GM12878 (cell line): Measurements from ENCODE around the gene SLC15A3. TPM values are rescaled to one million over a fixed set of nuclear protein-coding genes. Genes with fewer than 3 reads are reported as not detected.

ENCODE experiments used
- ATAC-seq: fragments of 200-7000 bp; cut with Tn5 transposase; 3 replicates; pipeline ENCODE4 v1.9.1; 2020; ENCODE audit warnings: mild to moderate bottlenecking, moderate library complexity
- BruUV-seq: library from RNA; stranded (reverse); fragments of 400-500 nt; replicated peaks from 2 replicates; lab custom pipeline; 2021; lab: Mats Ljungman, UMichigan
- CTCF ChIA-PET: fragments of 300-600 bp; sonication (Branson Sonifier 250); formaldehyde crosslinking; extraction: SDS; loops from one replicate; lab custom pipeline; 2021; ENCODE audit warnings: inconsistent platforms; lab: Yijun Ruan, JAX
- POLR2A ChIA-PET: fragments of 350-600 bp; formaldehyde crosslinking; extraction: SDS; loops from one replicate; lab custom pipeline; 2021; ENCODE audit warnings: inconsistent platforms; lab: Charles Lee
- RAD21 ChIA-PET: fragments of 300-600 bp; sonication (Branson Sonifier 250); formaldehyde crosslinking; loops from one replicate; lab custom pipeline; 2023; ENCODE audit warnings: antibody characterized with exemption; ENCODE audit not compliant: unreplicated experiment; lab: Charles Lee
- SMC1A ChIA-PET: fragments of 300-600 bp; sonication (Branson Sonifier 250); formaldehyde crosslinking; loops from one replicate; lab custom pipeline; 2023; ENCODE audit not compliant: unreplicated experiment, uncharacterized antibody; lab: Charles Lee
- DNase-seq: peaks from one replicate; pipeline ENCODE4 v3.0.0-alpha.2; 2011; ENCODE audit warnings: low read depth, low spot score
- FAIRE-seq: peaks from 3 replicates; lab custom pipeline; 2011; peaks lifted over from hg19 to GRCh38; lab: Jason Lieb, UNC
- H2AFZ ChIP-seq: 2 replicates; pipeline ENCODE4 v1.6.0; 2011; ENCODE audit warnings: low read depth, low read length, control low read depth; ENCODE audit not compliant: control insufficient read depth
- H3K27ac ChIP-seq: 2 replicates; pipeline ENCODE4 v1.5.1; 2011; ENCODE audit warnings: control low read depth; ENCODE audit not compliant: control insufficient read depth, insufficient read depth
- H3K27me3 ChIP-seq, 2 experiments: replicated peaks in 1 of 2; 2 replicates each; pipeline versions ENCODE4 v1.6.0 to v1.6.1; 2011; ENCODE audit warnings: low read length in 1 of 2; ENCODE audit not compliant: control insufficient read depth in 2 of 2, insufficient read depth in 2 of 2
- H3K36me3 ChIP-seq, 2 experiments: 2 replicates each; pipeline ENCODE4 v1.5.1; 2011; ENCODE audit warnings: low read length in 1 of 2; ENCODE audit not compliant: control insufficient read depth in 2 of 2, insufficient read depth in 2 of 2
- H3K4me1 ChIP-seq: 2 replicates; pipeline ENCODE4 v1.6.1; 2011; ENCODE audit warnings: mild to moderate bottlenecking, low read length, moderate library complexity, mixed read lengths; ENCODE audit not compliant: control insufficient read depth, insufficient read depth
- H3K4me2 ChIP-seq: 2 replicates; pipeline ENCODE4 v1.6.0; 2011; ENCODE audit warnings: control low read depth; ENCODE audit not compliant: control insufficient read depth, insufficient read depth
- H3K4me3 ChIP-seq: fragments of 200-600 bp; sonication (generic); 2 replicates; pipeline ENCODE4 v1.5.1; 2016
- H3K79me2 ChIP-seq: 2 replicates; pipeline ENCODE4 v1.6.0; 2011; ENCODE audit warnings: low read length; ENCODE audit not compliant: control insufficient read depth, insufficient read depth
- H3K9ac ChIP-seq: 2 replicates; pipeline ENCODE4 v1.8.0; 2011; ENCODE audit warnings: low read length, control low read depth, mixed read lengths; ENCODE audit not compliant: control insufficient read depth, insufficient read depth
- H3K9me3 ChIP-seq: replicated peaks from 3 replicates; pipeline ENCODE4 v1.5.1; 2011; ENCODE audit warnings: mild to moderate bottlenecking, low read length; ENCODE audit not compliant: control insufficient read depth, insufficient read depth
- H4K20me1 ChIP-seq: 2 replicates; pipeline ENCODE4 v1.6.0; 2011; ENCODE audit not compliant: control insufficient read depth, insufficient read depth
- DPF2 ChIP-seq: fragments of 450-650 bp; IDR thresholded peaks from 2 replicates; pipeline ENCODE4 v1.6.1; 2017; ENCODE audit warnings: mild to moderate bottlenecking
- FOS ChIP-seq: IDR thresholded peaks from 3 replicates; pipeline ENCODE4 v1.6.1; 2011; ENCODE audit warnings: borderline replicate concordance; ENCODE audit not compliant: insufficient read length; ENCODE audit errors: extremely low read depth
- NBN ChIP-seq: fragments of 450-650 bp; IDR thresholded peaks from 2 replicates; pipeline ENCODE4 v1.6.1; 2016
- NFIC ChIP-seq: IDR thresholded peaks from 2 replicates; pipeline ENCODE4 v1.6.1; 2012; ENCODE audit warnings: low read depth, mild to moderate bottlenecking, inconsistent platforms, low read length, moderate library complexity
- NFYA ChIP-seq: IDR thresholded peaks from 2 replicates; pipeline ENCODE4 v1.6.1; 2011; ENCODE audit warnings: low read depth, mild to moderate bottlenecking, low read length, improper control_type of control experiment, borderline replicate concordance
- NFYB ChIP-seq: IDR thresholded peaks from 2 replicates; pipeline ENCODE4 v1.6.1; 2011; ENCODE audit warnings: low read depth, mild to moderate bottlenecking, low read length, improper control_type of control experiment, moderate library complexity; ENCODE audit not compliant: insufficient read depth
- RBBP5 ChIP-seq: fragments of 200-600 bp; sonication (generic); conservative IDR thresholded peaks from 2 replicates; pipeline ENCODE4 v1.6.1; 2016
- ZNF217 ChIP-seq: fragments of 450-650 bp; IDR thresholded peaks from 2 replicates; pipeline ENCODE4 v1.6.1; 2017; ENCODE audit warnings: antibody characterized with exemption, mild to moderate bottlenecking
- WGBS: methylation state at CpG from one replicate; pipeline ENCODE4 v1.1.6; 2016; ENCODE audit warnings: low lambda C conversion rate; ENCODE audit not compliant: insufficient replicate concordance, insufficient coverage; ENCODE audit errors: missing lambda C conversion rate; 5-methylcytosine and 5-hydroxymethylcytosine counted together
- in situ Hi-C: fragments of 300-500 bp; cut with MboI; formaldehyde crosslinking; loops from 9 replicates; pipeline ENCODE4 v1.14.3; 2018; ENCODE audit warnings: mixed read lengths
- intact Hi-C: fragments of 100-400 bp; cut with micrococcal nuclease; formaldehyde crosslinking; loops from one replicate; pipeline ENCODE4 v1.14.2; 2022; ENCODE audit not compliant: unreplicated experiment
- polyA plus RNA-seq, 11 experiments: library from polyadenylated mRNA; depleted of rRNA in 4 of 11; unstranded in 6 of 11; stranded (reverse) in 5 of 11; fragments of >200 nt; fragmentation: Nextera tagmentation in 4 of 11; fragmentation: Illumina TruSeq in 1 of 11; extraction: Ambion mirVana in 4 of 11; extraction: Trizol in 1 of 11; gene quantifications; 1 replicate in 1 of 11; 2 replicates in 10 of 11; pipeline versions ENCODE4 v1.2.1 to v1.2.3, GENCODE V29; 2011 to 2016; ENCODE audit warnings: inconsistent platforms in 2 of 11, missing spikeins in 2 of 11, low read depth in 1 of 11
- total RNA-seq, 4 experiments: library from RNA; depleted of rRNA in 3 of 4; stranded (reverse); fragments of >200 nt in 3 of 4; fragmentation: Illumina TruSeq in 1 of 4; extraction: Trizol in 1 of 4; gene quantifications; 2 replicates each; pipeline versions ENCODE4 v1.2.1 to v1.2.3, GENCODE V29; 2013 to 2021
- TF ChIP-seq, protein P1 (sequence below): fragments of 150-350 bp; IDR thresholded peaks from 2 replicates; pipeline ENCODE4 v1.6.1; 2016; ENCODE audit warnings: low read depth, low read length

SLC15A3 gene
- total and polyA plus RNA-seq, 10 of the 15 experiments (the other 5 are each of a cell fraction or from before 2014, with no cell fraction given): 17.7 to 102 (median 55.8) TPM

DNA sequence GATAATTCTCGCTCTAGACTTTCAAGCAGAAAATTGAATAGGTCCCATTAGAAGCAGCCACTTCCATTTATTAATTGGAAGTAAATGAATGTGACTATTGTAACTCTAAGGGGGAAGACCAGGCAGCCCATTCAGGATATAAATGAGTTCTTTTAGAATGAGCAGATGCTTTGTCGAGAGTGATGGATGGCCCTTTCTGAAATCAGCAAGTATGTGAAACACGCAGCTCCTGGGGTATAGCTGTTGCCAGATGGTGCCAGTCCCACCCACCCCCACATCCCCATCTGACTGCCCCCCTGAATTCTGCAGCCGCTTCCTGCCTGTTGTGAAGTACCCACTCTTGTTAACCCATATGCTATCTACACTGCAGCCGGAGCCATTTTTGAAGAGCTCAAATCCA is 3.7 kb downstream of the SLC15A3 start:
- H3K36me3 ChIP-seq: peaks cover 4 to 7% of the 10 kb centered on the region in 2 experiments; a peak in 3 of 4 replicates
- TF ChIP-seq, protein P1, sequence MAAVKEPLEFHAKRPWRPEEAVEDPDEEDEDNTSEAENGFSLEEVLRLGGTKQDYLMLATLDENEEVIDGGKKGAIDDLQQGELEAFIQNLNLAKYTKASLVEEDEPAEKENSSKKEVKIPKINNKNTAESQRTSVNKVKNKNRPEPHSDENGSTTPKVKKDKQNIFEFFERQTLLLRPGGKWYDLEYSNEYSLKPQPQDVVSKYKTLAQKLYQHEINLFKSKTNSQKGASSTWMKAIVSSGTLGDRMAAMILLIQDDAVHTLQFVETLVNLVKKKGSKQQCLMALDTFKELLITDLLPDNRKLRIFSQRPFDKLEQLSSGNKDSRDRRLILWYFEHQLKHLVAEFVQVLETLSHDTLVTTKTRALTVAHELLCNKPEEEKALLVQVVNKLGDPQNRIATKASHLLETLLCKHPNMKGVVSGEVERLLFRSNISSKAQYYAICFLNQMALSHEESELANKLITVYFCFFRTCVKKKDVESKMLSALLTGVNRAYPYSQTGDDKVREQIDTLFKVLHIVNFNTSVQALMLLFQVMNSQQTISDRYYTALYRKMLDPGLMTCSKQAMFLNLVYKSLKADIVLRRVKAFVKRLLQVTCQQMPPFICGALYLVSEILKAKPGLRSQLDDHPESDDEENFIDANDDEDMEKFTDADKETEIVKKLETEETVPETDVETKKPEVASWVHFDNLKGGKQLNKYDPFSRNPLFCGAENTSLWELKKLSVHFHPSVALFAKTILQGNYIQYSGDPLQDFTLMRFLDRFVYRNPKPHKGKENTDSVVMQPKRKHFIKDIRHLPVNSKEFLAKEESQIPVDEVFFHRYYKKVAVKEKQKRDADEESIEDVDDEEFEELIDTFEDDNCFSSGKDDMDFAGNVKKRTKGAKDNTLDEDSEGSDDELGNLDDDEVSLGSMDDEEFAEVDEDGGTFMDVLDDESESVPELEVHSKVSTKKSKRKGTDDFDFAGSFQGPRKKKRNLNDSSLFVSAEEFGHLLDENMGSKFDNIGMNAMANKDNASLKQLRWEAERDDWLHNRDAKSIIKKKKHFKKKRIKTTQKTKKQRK: no peak
- no peak for TF ChIP-seq NBN
- TF ChIP-seq FOS: no peak
- no peak for TF ChIP-seq NFYB
- TF ChIP-seq NFYA: no peak
- TF ChIP-seq NFIC: no peak
- no peak for TF ChIP-seq ZNF217
- TF ChIP-seq DPF2: no peak
- TF ChIP-seq RBBP5: no peak
- WGBS: 91% methylated on average over 5 of the region's 5 CpGs
- no peak overlapping the region for H3K9ac ChIP-seq
- H3K9me3 ChIP-seq: no peaks in the 10 kb centered on the region
- DNase-seq: no peak
- no peak overlapping the region for H2AFZ ChIP-seq
- SMC1A ChIA-PET: interaction anchor here (0.8 to 7.6 kb wide), 8 partner anchors 17 to 388 kb away, joined by 3 to 76 read pairs (median 4); partner anchors contain the start of genes PRPF19 and TMEM109
- H3K79me2 ChIP-seq: peaks cover 72% of the 10 kb centered on the region
- POLR2A ChIA-PET: interaction anchor here (2.3 to 3.3 kb wide), 2 partner anchors 8 to 35 kb away, joined by 6 to 9 read pairs; partner anchors contain the start of gene TMEM109
- CTCF ChIA-PET: interaction anchor here (0.6 to 1.6 kb wide), 7 partner anchors 23 to 183 kb away, joined by 3 to 7 read pairs (median 3); no protein-coding TSS in a partner anchor
- peak overlapping the region; percentile 65 for H3K4me3 ChIP-seq
- FAIRE-seq: no peak
- RAD21 ChIA-PET: interaction anchor here (0.7 to 4.1 kb wide), 7 partner anchors 21 to 191 kb away, joined by 3 to 43 read pairs (median 4); partner anchors contain the start of gene TMEM109
- H3K27me3 ChIP-seq: no peaks in the 10 kb centered on the region
- no peak for ATAC-seq
- H3K4me1 ChIP-seq: peaks cover 21% of the 10 kb centered on the region
- in situ Hi-C loops: no loop called here
- BruUV-seq: no TSS peak
- H3K4me2 ChIP-seq: peak overlapping the region; percentile 64
- H4K20me1 ChIP-seq: no peaks in the 10 kb centered on the region; the same call in none of the 2 replicates
- no peak overlapping the region for H3K27ac ChIP-seq
- intact Hi-C loops: no loop called here
